Neutrophil (primary cell): Measurements from ENCODE around the gene IMPDH2.

Experiments used
- H3K27ac ChIP-seq: fragments of 200-600 bp; sonication (generic); 2 replicates; pipeline ENCODE4 v1.5.1; 2016; ENCODE audit warnings: mild to moderate bottlenecking, moderate library complexity
- H3K27me3 ChIP-seq: fragments of 200-600 bp; sonication (generic); 2 replicates; pipeline ENCODE4 v1.6.0; 2016; ENCODE audit warnings: mild to moderate bottlenecking
- H3K36me3 ChIP-seq: fragments of 200-600 bp; sonication (generic); 2 replicates; pipeline ENCODE4 v1.5.1; 2017
- H3K4me1 ChIP-seq, 2 experiments: fragments of 200-600 bp in 1 of 2; sonication (generic) in 1 of 2; 1 replicate in 1 of 2; 2 replicates in 1 of 2; pipeline versions ENCODE4 v1.5.1 to v1.6.1; 2013 to 2016; ENCODE audit warnings: low read depth in 1 of 2, low read length in 1 of 2, mild to moderate bottlenecking in 1 of 2, moderate library complexity in 1 of 2; ENCODE audit not compliant: control insufficient read depth in 1 of 2, insufficient read depth in 1 of 2
- H3K4me3 ChIP-seq, 2 experiments: fragments of 200-600 bp in 1 of 2; sonication (generic) in 1 of 2; 1 replicate in 1 of 2; 2 replicates in 1 of 2; pipeline ENCODE4 v1.5.1; 2013 to 2016; ENCODE audit warnings: low read depth in 1 of 2, low read length in 1 of 2, mild to moderate bottlenecking in 1 of 2, moderate library complexity in 1 of 2
- H3K9me3 ChIP-seq: fragments of 200-600 bp; sonication (generic); 2 replicates; pipeline ENCODE4 v1.5.1; 2016
- CTCF ChIP-seq: fragments of 200-600 bp; sonication (generic); IDR thresholded peaks from 2 replicates; pipeline ENCODE4 v1.5.1; 2016; ENCODE audit warnings: antibody characterized with exemption

IMPDH2 gene

GRCh38 chr3:48996640-48997039 lies 32.6 kb downstream of the IMPDH2 start:
- H3K4me1 ChIP-seq, result peaks cover under 1% of the 10 kb centered on the region in 2 experiments
- H3K4me3 ChIP-seq, result no peak overlapping the region
- no peaks in the 10 kb centered on the region for H3K27me3 ChIP-seq
- no peaks in the 10 kb centered on the region for H3K36me3 ChIP-seq
- no peaks in the 10 kb centered on the region for H3K9me3 ChIP-seq
- no peak for TF ChIP-seq CTCF
- no peak overlapping the region for H3K27ac ChIP-seq

GRCh38 chr3:48993834-48994233 lies 35.4 kb downstream of the IMPDH2 start:
- H3K27me3 ChIP-seq, result no peaks in the 10 kb centered on the region
- no peaks in the 10 kb centered on the region for H3K36me3 ChIP-seq
- no peak for TF ChIP-seq CTCF

GRCh38 chr3:48991851-48992545 lies 37.2 kb downstream of the IMPDH2 start:
- H3K27ac ChIP-seq, result no peak overlapping the region
- H3K36me3 ChIP-seq, result no peaks in the 10 kb centered on the region
- TF ChIP-seq CTCF, result no peak
- no peak overlapping the region for H3K4me3 ChIP-seq
- peaks cover 23% of the 10 kb centered on the region in 2 experiments for H3K4me1 ChIP-seq
- H3K27me3 ChIP-seq, result no peaks in the 10 kb centered on the region
- H3K9me3 ChIP-seq, result no peaks in the 10 kb centered on the region

More at GRCh38 chr3:48993834-48994233, 35.4 kb downstream of the IMPDH2 start:
- peaks cover 22 to 23% of the 10 kb centered on the region in 2 experiments for H3K4me1 ChIP-seq
- H3K27ac ChIP-seq, result no peak overlapping the region
- no peak overlapping the region for H3K4me3 ChIP-seq
- no peaks in the 10 kb centered on the region for H3K9me3 ChIP-seq

GRCh38 chr3:48990636-48991469 lies 38.3 kb downstream of the IMPDH2 start:
- Histone ChIP-seq H3K27ac (peak overlapping the region; percentile 73), H3K4me1 (peaks cover 23% of the 10 kb centered on the region in 2 experiments), H3K27me3 (no peaks in the 10 kb centered on the region), H3K36me3 (peaks cover 1% of the 10 kb centered on the region), H3K4me3 (peak overlapping the region; percentile 87 to 91), H3K9me3 (no peaks in the 10 kb centered on the region)
- TF ChIP-seq CTCF, result no peak

GRCh38 chr3:48989796-48990635 lies 39.2 kb downstream of the IMPDH2 start, which contains the start of gene P4HTM:
TSS of gene P4HTM (plus strand) at chr3:48990241. CDS start at chr3:48990257, 16 bp downstream.
- Histone ChIP-seq H3K9me3 (no peaks in the 10 kb centered on the region), H3K27me3 (no peaks in the 10 kb centered on the region), H3K4me1 (peaks cover 23% of the 10 kb centered on the region in 2 experiments), H3K27ac (peak within 1 kb of the TSS; percentile 73), H3K36me3 (peaks cover 10% of the 10 kb centered on the region), H3K4me3 (peak within 1 kb of the TSS; percentile 87 to 91)
- peak; percentile 38 for TF ChIP-seq CTCF
